ENCODE measurements around the gene RC3H1. TPM values are rescaled to one million over a fixed set of nuclear protein-coding genes. Genes with fewer than 3 reads are reported as not detected.
"Not testable (repeated sequence)": the region's sequence is repeated elsewhere in the genome, so short reads cannot be mapped to it uniquely, and the experiment has no call there.

RC3H1 gene
- total RNA-seq, 2 donors from 2014 or later = 20.3 to 34.1 TPM

- Histone ChIP-seq H3K27me3 (replicated peaks; ENCODE audit: insufficient read depth) (no peaks in the 10 kb centered on the region), H3K9me3 (no peaks in the 10 kb centered on the region), H3K4me3 (no peak overlapping the region), H3K4me1 (replicated peaks) (no peaks in the 10 kb centered on the region), H3K36me3 (no peaks in the 10 kb centered on the region), H3K27ac (no peak overlapping the region)
- TF ChIP-seq, protein P1, sequence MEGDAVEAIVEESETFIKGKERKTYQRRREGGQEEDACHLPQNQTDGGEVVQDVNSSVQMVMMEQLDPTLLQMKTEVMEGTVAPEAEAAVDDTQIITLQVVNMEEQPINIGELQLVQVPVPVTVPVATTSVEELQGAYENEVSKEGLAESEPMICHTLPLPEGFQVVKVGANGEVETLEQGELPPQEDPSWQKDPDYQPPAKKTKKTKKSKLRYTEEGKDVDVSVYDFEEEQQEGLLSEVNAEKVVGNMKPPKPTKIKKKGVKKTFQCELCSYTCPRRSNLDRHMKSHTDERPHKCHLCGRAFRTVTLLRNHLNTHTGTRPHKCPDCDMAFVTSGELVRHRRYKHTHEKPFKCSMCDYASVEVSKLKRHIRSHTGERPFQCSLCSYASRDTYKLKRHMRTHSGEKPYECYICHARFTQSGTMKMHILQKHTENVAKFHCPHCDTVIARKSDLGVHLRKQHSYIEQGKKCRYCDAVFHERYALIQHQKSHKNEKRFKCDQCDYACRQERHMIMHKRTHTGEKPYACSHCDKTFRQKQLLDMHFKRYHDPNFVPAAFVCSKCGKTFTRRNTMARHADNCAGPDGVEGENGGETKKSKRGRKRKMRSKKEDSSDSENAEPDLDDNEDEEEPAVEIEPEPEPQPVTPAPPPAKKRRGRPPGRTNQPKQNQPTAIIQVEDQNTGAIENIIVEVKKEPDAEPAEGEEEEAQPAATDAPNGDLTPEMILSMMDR (IDR thresholded peaks at IDR 0.05) = no peak
- TF ChIP-seq POLR2AphosphoS5 (IDR thresholded peaks at IDR 0.05) = no peak
- TF ChIP-seq POLR2A (IDR thresholded peaks at IDR 0.05) = no peak
- no peak for DNase-seq (ENCODE audit: low spot score)
- 77% methylated on average over 5 of the region's 5 CpGs for whole genome bisulfite sequencing
- intact Hi-C loops (cut with DNase I) = no loop called here
Observed at GRCh38 chr1:173996995-173997394, 25.2 kb downstream of the RC3H1 start.

- Histone ChIP-seq H3K4me3 (no peak overlapping the region), H3K4me1 (replicated peaks) (no peaks in the 10 kb centered on the region), H3K27ac (no peak overlapping the region), H3K9me3 (no peaks in the 10 kb centered on the region), H3K36me3 (no peaks in the 10 kb centered on the region), H3K27me3 (replicated peaks; ENCODE audit: insufficient read depth) (no peaks in the 10 kb centered on the region)
- intact Hi-C loops (cut with DNase I) = no loop called here
- TF ChIP-seq, protein P1 (IDR thresholded peaks at IDR 0.05) = no peak
- TF ChIP-seq POLR2A (IDR thresholded peaks at IDR 0.05) (no peak), POLR2AphosphoS5 (IDR thresholded peaks at IDR 0.05) (no peak)
- no peak for DNase-seq (ENCODE audit: low spot score)
Observed at GRCh38 chr1:173995475-173995874, 26.7 kb downstream of the RC3H1 start.

GRCh38 chr1:173993948-173994347, 28.2 kb downstream of the RC3H1 start:
- H3K27ac ChIP-seq; H3K27me3 ChIP-seq (replicated peaks; ENCODE audit: insufficient read depth); H3K36me3 ChIP-seq; intact Hi-C loops (cut with DNase I); H3K4me3 ChIP-seq; H3K9me3 ChIP-seq; DNase-seq (ENCODE audit: low spot score); H3K4me1 ChIP-seq (replicated peaks): not testable (repeated sequence)
- 96% methylated on average over 11 of the region's 11 CpGs for WGBS

DNA sequence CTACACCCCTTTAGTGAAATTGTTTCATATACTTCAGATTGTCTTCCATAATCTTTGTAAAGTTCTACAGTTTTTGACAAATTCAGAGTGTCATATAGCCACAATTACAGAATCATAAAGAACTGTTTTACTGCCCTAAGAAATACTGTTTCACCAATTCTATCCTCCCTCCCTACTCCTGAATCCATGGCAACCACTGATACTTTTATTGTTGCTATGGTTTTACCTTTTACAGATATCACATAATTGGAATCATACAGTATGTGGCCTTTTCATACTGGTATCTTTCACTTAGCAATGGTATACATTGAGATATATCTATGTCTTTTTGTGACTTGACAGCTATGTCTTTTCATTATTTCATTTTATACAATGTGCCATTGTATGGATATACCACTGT, 34.1 kb downstream of the RC3H1 start:
- Histone ChIP-seq H3K9me3 (no peaks in the 10 kb centered on the region), H3K4me1 (replicated peaks) (no peaks in the 10 kb centered on the region), H3K36me3 (no peaks in the 10 kb centered on the region), H3K27ac (no peak overlapping the region), H3K4me3 (no peak overlapping the region), H3K27me3 (replicated peaks; ENCODE audit: insufficient read depth) (no peaks in the 10 kb centered on the region)
- no peak for TF ChIP-seq POLR2A (IDR thresholded peaks at IDR 0.05)
- TF ChIP-seq POLR2AphosphoS5 (IDR thresholded peaks at IDR 0.05) = no peak
- TF ChIP-seq, protein P1 (IDR thresholded peaks at IDR 0.05) = no peak
- intact Hi-C loops (cut with DNase I) = no loop called here
- DNase-seq (ENCODE audit: low spot score) = no peak

- WGBS = 50% methylated on average over 3 of the region's 3 CpGs
- H3K4me1 ChIP-seq (replicated peaks) = no peaks in the 10 kb centered on the region
- DNase-seq (ENCODE audit: low spot score) = no peak
- H3K4me3 ChIP-seq = no peak overlapping the region
- H3K27ac ChIP-seq = no peak overlapping the region
- no peaks in the 10 kb centered on the region for H3K9me3 ChIP-seq
- no peaks in the 10 kb centered on the region for H3K27me3 ChIP-seq (replicated peaks; ENCODE audit: insufficient read depth)
- no peak for TF ChIP-seq POLR2AphosphoS5 (IDR thresholded peaks at IDR 0.05)
- TF ChIP-seq, protein P1 (IDR thresholded peaks at IDR 0.05) = no peak
- no peak for TF ChIP-seq POLR2A (IDR thresholded peaks at IDR 0.05)
- H3K36me3 ChIP-seq = no peaks in the 10 kb centered on the region
- intact Hi-C loops (cut with DNase I) = no loop called here
Observed at GRCh38 chr1:173986951-173987350, 35.2 kb downstream of the RC3H1 start.
